ENCODE results near the gene PLXDC1.

PLXDC1 gene

DNA sequence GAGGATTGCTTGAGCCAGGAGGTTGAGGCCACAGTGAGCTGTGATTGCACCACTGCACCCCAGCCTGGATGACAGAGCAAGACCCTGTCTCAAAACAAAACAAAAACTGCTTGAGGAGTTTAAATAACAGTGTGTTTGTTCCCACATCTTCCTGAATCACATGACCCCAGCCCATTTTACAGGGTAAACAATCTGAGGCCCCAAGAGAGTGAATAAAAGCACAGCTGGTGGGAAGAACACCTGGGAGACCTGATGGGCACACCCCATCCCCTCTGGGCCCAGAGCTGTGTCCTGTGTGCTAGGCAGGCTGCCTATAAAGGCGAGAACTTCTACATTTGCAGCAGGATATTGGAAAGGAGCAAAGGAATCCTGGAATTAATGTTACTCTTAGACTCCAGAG is 69.6 kb downstream of the PLXDC1 start:
- H3K27me3 ChIP-seq (ENCODE audit: control insufficient read depth, insufficient read depth, low read length): no peaks in the 10 kb centered on the region
- no peak overlapping the region for H3K4me3 ChIP-seq (ENCODE audit: low read length)
- H3K36me3 ChIP-seq (ENCODE audit: control insufficient read depth, insufficient read depth, low read length): no peaks in the 10 kb centered on the region
- H3K9me3 ChIP-seq (ENCODE audit: control insufficient read depth, low read length): no peaks in the 10 kb centered on the region
- no peak overlapping the region for H3K9ac ChIP-seq (ENCODE audit: low read length)
- H3K4me1 ChIP-seq (ENCODE audit: control insufficient read depth, insufficient read depth, low read length): no peaks in the 10 kb centered on the region

DNA sequence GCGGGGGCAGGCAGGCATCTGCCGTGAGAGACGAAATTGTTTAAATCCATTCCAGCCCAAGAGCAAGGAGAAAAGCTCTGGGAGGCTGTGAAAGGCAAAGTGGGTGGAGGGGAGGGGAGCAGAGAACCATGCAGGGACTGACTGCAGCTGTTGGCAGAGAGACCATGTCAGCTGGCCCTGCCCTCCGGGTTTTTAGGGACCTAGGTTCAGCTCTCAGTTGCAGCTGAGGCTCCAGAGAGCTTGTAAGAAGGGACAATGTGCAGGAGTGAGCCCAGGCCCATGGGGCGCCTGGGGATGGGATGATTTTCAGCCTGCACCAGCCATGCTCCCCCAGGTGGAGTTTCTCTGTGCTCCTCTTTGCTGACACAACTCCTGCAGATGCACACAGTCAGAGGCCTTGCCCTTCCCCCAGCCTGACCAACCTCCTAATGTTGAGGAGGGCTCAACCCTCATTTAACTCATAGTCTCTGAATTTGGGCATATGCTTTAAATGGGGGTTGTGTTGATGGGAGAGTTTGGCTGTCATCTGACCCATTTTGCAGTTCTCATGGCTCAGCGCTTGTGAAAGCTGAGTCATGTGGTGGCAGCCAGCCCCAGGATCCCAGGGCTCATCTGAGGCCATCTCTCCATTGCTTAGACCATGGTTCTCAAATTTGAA is 70.9 kb downstream of the PLXDC1 start:
- Histone ChIP-seq H3K9ac (ENCODE audit: low read length) (no peak overlapping the region), H3K9me3 (ENCODE audit: control insufficient read depth, low read length) (no peaks in the 10 kb centered on the region), H3K27me3 (ENCODE audit: control insufficient read depth, insufficient read depth, low read length) (no peaks in the 10 kb centered on the region), H3K4me1 (ENCODE audit: control insufficient read depth, insufficient read depth, low read length) (no peaks in the 10 kb centered on the region), H3K36me3 (ENCODE audit: control insufficient read depth, insufficient read depth, low read length) (no peaks in the 10 kb centered on the region), H3K4me3 (ENCODE audit: low read length) (no peak overlapping the region)

DNA sequence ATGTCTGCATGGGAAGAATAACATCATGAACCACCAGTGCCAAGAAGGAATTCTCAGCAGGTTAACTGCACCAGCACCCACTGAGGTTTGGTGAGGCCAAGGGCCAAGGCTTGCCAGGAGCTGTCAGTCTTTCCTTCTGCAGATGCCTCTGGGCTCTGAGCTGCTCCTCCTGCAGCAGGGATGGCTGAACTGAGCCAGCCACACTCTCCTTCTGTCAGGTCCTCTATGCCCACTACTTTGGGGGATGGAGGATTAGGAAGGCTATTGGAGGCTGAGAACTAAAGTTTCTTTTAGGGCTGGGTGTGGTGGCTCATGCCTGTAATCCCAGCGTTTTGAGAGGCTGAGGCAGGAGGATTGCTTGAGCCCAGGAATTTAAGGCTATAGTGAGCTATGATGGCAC is 71.6 kb downstream of the PLXDC1 start:
- H3K4me1 ChIP-seq (ENCODE audit: control insufficient read depth, insufficient read depth, low read length): no peaks in the 10 kb centered on the region
- H3K9me3 ChIP-seq (ENCODE audit: control insufficient read depth, low read length): no peaks in the 10 kb centered on the region
- no peaks in the 10 kb centered on the region for H3K27me3 ChIP-seq (ENCODE audit: control insufficient read depth, insufficient read depth, low read length)
- H3K36me3 ChIP-seq (ENCODE audit: control insufficient read depth, insufficient read depth, low read length): no peaks in the 10 kb centered on the region
- no peak overlapping the region for H3K4me3 ChIP-seq (ENCODE audit: low read length)
- no peak overlapping the region for H3K9ac ChIP-seq (ENCODE audit: low read length)

DNA sequence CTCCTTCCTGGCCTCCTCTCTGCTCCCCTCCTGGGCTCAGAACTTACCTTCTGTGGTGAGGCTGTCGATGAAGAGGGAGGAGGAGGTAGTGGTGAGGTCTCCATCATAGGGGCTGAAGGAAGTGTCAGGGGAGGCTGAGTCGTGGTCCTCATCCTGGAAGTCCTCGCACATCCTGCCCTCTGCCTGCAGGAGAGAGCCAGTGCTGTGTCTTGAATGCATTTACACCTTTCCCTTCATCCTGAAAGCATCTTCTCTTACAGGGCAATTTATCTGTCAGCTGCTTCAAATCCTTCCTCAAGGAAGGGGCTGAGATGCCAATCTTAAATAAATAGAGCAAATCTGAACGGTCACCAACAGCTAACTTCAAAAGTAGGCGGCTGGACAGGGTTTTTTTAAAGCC is 73.6 kb downstream of the PLXDC1 start:
- Histone ChIP-seq H3K27me3 (ENCODE audit: control insufficient read depth, insufficient read depth, low read length) (no peaks in the 10 kb centered on the region), H3K9ac (ENCODE audit: low read length) (no peak overlapping the region), H3K4me3 (ENCODE audit: low read length) (no peak overlapping the region), H3K4me1 (ENCODE audit: control insufficient read depth, insufficient read depth, low read length) (no peaks in the 10 kb centered on the region), H3K9me3 (ENCODE audit: control insufficient read depth, low read length) (no peaks in the 10 kb centered on the region), H3K36me3 (ENCODE audit: control insufficient read depth, insufficient read depth, low read length) (no peaks in the 10 kb centered on the region)

DNA sequence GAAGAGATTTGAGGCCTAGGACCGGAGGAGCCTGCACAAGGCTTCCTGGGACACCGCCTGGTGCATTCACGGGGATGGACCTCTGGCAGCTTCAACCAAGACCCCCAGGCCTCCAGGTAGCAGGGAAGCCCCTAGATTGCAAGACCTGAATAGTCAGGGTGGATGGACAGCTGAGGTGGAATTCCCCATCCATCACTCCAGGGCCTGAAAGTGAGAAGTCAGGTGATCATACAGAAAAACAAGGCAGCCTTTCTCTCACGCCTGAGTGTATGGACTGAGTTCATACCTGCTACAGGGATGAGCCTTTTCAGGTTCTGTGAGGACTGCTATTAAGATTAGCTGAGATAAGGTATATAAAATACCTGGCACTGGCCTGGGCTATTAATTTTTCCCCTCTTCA is 74.2 kb downstream of the PLXDC1 start:
- H3K4me1 ChIP-seq (ENCODE audit: control insufficient read depth, insufficient read depth, low read length): no peaks in the 10 kb centered on the region
- no peak overlapping the region for H3K9ac ChIP-seq (ENCODE audit: low read length)
- H3K36me3 ChIP-seq (ENCODE audit: control insufficient read depth, insufficient read depth, low read length): no peaks in the 10 kb centered on the region
- no peaks in the 10 kb centered on the region for H3K27me3 ChIP-seq (ENCODE audit: control insufficient read depth, insufficient read depth, low read length)
- H3K9me3 ChIP-seq (ENCODE audit: control insufficient read depth, low read length): no peaks in the 10 kb centered on the region
- no peak overlapping the region for H3K4me3 ChIP-seq (ENCODE audit: low read length)

DNA sequence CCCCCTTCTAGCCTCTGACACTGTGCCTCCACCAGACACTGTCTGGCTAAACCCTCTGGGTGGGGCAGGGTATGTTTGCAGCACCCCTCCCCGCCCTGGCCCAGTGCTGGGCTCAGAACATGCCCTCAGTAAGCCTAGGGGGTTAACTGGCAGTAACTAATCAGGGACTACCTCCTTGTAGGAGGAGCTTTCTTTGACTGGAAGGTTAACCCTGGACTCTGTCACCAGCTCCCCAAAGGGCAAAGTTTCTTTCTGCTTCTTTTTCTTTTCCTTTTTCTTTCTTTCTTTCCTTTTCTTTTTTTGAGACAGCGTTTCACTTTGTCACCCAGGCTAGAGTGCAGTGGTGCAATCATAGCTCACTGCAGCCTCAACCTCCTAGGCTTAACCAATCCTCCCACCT is 76.8 kb downstream of the PLXDC1 start:
- Histone ChIP-seq H3K4me3 (ENCODE audit: low read length) (no peak overlapping the region), H3K9ac (ENCODE audit: low read length) (no peak overlapping the region), H3K36me3 (ENCODE audit: control insufficient read depth, insufficient read depth, low read length) (no peaks in the 10 kb centered on the region), H3K4me1 (ENCODE audit: control insufficient read depth, insufficient read depth, low read length) (no peaks in the 10 kb centered on the region), H3K9me3 (ENCODE audit: control insufficient read depth, low read length) (no peaks in the 10 kb centered on the region), H3K27me3 (ENCODE audit: control insufficient read depth, insufficient read depth, low read length) (no peaks in the 10 kb centered on the region)

DNA sequence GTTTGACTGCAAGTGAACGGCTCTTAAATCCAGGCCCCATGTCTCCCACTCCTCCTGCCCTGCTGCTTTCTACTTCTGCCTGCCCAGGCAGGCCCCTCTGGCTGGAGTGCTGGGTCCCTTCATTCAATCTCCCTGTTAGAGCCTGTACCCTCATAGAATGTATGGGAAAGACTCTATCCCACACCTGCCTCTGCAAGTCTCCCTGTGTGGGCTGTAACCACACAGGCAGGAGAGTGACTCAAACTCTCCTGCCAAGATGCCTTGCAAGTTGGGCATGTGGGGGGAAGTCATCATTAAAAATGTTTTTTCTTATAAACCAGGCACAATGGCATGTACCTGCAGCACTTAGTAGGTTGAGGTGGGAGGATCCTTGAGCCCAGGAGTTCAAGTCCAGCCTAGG is 77.5 kb downstream of the PLXDC1 start:
- Histone ChIP-seq H3K9me3 (ENCODE audit: control insufficient read depth, low read length) (no peaks in the 10 kb centered on the region), H3K36me3 (ENCODE audit: control insufficient read depth, insufficient read depth, low read length) (no peaks in the 10 kb centered on the region), H3K4me1 (ENCODE audit: control insufficient read depth, insufficient read depth, low read length) (no peaks in the 10 kb centered on the region), H3K9ac (ENCODE audit: low read length) (no peak overlapping the region), H3K27me3 (ENCODE audit: control insufficient read depth, insufficient read depth, low read length) (no peaks in the 10 kb centered on the region), H3K4me3 (ENCODE audit: low read length) (no peak overlapping the region)

DNA sequence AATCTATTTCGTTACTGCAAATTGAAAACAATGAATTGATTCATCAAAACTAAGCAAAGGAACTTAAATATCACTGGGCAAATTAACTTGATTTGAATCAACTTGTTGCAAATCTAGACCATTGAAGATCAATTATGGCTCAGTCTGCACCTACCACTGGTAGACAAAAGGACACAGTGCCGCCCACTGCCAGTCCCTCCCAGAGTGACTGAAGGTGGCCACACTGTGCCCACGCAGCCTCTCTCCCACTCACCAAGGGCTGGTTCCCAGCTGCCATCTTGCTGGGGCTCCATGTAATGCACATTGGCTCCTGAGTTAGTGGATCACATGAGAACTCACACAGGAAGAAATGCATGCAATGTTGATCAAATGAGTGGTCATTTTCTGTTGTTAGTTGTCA is 78.1 kb downstream of the PLXDC1 start:
- H3K9me3 ChIP-seq (ENCODE audit: control insufficient read depth, low read length): no peaks in the 10 kb centered on the region
- H3K27me3 ChIP-seq (ENCODE audit: control insufficient read depth, insufficient read depth, low read length): no peaks in the 10 kb centered on the region
- no peaks in the 10 kb centered on the region for H3K4me1 ChIP-seq (ENCODE audit: control insufficient read depth, insufficient read depth, low read length)
- no peaks in the 10 kb centered on the region for H3K36me3 ChIP-seq (ENCODE audit: control insufficient read depth, insufficient read depth, low read length)
- no peak overlapping the region for H3K4me3 ChIP-seq (ENCODE audit: low read length)
- H3K9ac ChIP-seq (ENCODE audit: low read length): no peak overlapping the region

DNA sequence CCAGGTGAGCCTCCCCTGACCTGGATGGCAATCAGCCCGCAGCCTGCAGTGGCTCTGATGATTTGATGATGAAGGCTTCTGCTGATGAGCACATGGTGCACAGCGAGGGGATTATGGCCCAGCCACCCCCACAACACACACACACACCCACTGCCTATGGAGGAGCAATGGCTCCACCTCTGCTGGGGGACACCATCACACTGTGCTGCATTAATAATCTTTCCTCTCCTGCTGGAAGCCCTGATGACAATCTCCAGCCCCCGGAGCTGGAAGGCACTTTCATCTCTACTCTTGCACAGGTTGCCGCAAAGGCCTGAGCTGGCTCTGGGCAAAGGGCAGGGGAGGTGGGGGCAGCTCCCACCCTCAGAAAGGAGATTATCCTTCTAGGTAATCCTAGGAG is 79.9 kb downstream of the PLXDC1 start:
- H3K9me3 ChIP-seq (ENCODE audit: control insufficient read depth, low read length): no peaks in the 10 kb centered on the region
- H3K4me1 ChIP-seq (ENCODE audit: control insufficient read depth, insufficient read depth, low read length): no peaks in the 10 kb centered on the region
- H3K4me3 ChIP-seq (ENCODE audit: low read length): no peak overlapping the region
- no peaks in the 10 kb centered on the region for H3K36me3 ChIP-seq (ENCODE audit: control insufficient read depth, insufficient read depth, low read length)
- no peak overlapping the region for H3K9ac ChIP-seq (ENCODE audit: low read length)
- no peaks in the 10 kb centered on the region for H3K27me3 ChIP-seq (ENCODE audit: control insufficient read depth, insufficient read depth, low read length)

DNA sequence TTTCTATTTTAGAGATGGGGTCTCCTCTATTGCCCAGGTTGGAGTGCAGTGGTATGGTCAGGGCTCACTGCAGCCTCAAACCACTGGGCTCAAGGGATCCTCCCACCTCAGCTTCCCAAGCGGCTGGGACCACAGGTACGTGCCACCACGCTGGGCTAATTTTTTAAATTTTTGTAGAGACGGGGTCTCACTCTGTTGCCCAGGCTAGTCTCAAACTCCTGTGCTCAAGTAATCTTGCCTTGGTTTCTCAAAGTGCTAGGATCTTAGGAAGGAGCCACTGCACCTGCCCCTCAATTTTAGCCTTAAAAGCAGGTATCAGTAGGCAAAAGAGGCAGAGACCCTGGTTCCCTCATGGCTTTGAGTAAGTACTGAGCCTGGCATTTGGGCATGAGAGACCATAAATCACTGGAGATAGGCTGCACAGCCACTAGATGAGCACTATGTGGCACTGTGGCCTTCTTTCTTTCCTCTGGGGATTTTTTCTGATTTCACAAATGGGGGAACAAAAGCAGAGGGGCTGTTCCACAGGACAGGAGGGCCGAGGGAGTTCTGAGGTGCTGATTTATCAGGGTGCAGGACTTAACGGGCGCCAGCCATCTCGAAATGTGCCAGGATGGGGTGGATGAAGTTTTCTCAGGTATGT is 82.2 kb downstream of the PLXDC1 start:
- no peaks in the 10 kb centered on the region for H3K27me3 ChIP-seq (ENCODE audit: control insufficient read depth, insufficient read depth, low read length)
- H3K4me3 ChIP-seq (ENCODE audit: low read length): no peak overlapping the region
- H3K9me3 ChIP-seq (ENCODE audit: control insufficient read depth, low read length): no peaks in the 10 kb centered on the region
- no peaks in the 10 kb centered on the region for H3K36me3 ChIP-seq (ENCODE audit: control insufficient read depth, insufficient read depth, low read length)
- no peaks in the 10 kb centered on the region for H3K4me1 ChIP-seq (ENCODE audit: control insufficient read depth, insufficient read depth, low read length)
- H3K9ac ChIP-seq (ENCODE audit: low read length): no peak overlapping the region

DNA sequence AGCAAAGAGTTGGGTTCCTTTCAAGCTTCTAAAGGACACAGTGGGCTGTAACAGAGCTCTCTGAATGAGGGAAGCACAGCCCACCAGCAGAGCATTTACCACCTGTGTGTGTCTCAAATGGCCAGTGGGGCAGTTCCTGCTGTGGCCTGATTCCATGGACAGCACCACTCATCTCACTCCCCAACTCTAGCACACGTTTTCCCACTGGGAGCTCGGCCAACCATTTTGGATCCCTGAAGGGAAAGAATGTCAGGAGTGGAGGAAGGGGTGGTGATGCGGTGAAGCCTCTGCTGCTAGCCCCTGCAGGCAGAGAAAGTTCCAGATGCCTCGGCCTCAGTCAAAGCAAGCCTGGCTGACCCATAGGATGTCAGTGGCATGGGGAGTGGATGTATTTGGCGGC is 86.6 kb downstream of the PLXDC1 start:
- H3K4me1 ChIP-seq (ENCODE audit: control insufficient read depth, insufficient read depth, low read length): no peaks in the 10 kb centered on the region

DNA sequence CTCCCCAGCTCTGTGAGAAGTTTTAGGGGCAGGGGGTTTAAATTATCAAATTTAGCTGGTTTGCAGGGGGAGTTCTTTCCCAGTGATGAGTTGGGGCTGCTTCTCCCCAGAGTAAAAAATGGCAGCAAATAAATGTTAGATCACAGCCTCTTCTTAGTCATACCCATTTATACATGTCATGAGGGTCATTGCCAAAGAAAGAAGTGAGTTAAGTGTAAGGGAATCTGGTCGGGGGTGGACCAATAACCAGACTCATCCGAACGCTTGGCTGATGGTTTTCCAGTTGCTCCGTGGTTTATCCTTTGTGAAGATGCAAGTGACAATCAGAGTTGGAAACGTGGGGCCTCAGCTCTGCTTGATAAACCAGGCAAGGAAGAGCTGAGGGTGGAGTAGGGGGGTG is 87.1 kb downstream of the PLXDC1 start:
- Histone ChIP-seq H3K4me3 (ENCODE audit: low read length) (no peak overlapping the region), H3K9ac (ENCODE audit: low read length) (no peak overlapping the region), H3K4me1 (ENCODE audit: control insufficient read depth, insufficient read depth, low read length) (no peaks in the 10 kb centered on the region), H3K27me3 (ENCODE audit: control insufficient read depth, insufficient read depth, low read length) (no peaks in the 10 kb centered on the region), H3K36me3 (ENCODE audit: control insufficient read depth, insufficient read depth, low read length) (no peaks in the 10 kb centered on the region), H3K9me3 (ENCODE audit: control insufficient read depth, low read length) (no peaks in the 10 kb centered on the region)

More for the DNA sequence above, 86.6 kb downstream of the PLXDC1 start:
- no peaks in the 10 kb centered on the region for H3K9me3 ChIP-seq (ENCODE audit: control insufficient read depth, low read length)
- no peak overlapping the region for H3K9ac ChIP-seq (ENCODE audit: low read length)
- H3K36me3 ChIP-seq (ENCODE audit: control insufficient read depth, insufficient read depth, low read length): no peaks in the 10 kb centered on the region
- H3K27me3 ChIP-seq (ENCODE audit: control insufficient read depth, insufficient read depth, low read length): no peaks in the 10 kb centered on the region
- H3K4me3 ChIP-seq (ENCODE audit: low read length): no peak overlapping the region

DNA sequence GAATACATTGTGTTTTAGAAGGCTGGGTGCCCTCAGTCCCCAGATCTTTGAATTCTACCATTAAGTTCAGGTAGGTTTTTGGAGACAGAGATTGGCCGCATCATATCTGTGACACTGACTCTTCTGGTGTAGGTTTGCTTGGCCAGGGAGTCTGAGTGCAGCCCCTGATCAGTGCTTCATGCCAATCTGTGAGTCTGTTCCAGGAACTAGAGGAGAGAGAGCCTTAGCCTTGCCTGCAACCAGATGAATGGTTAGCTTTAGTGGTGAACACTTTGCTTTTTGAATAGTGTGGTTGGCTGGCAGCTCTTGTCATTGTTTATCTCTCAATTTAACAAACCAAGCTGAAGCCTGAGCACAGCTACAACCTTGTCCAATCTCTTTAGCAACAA is 87.8 kb downstream of the PLXDC1 start:
- Histone ChIP-seq H3K4me1 (ENCODE audit: control insufficient read depth, insufficient read depth, low read length) (no peaks in the 10 kb centered on the region), H3K4me3 (ENCODE audit: low read length) (no peak overlapping the region), H3K9me3 (ENCODE audit: control insufficient read depth, low read length) (no peaks in the 10 kb centered on the region), H3K27me3 (ENCODE audit: control insufficient read depth, insufficient read depth, low read length) (no peaks in the 10 kb centered on the region), H3K36me3 (ENCODE audit: control insufficient read depth, insufficient read depth, low read length) (no peaks in the 10 kb centered on the region), H3K9ac (ENCODE audit: low read length) (no peak overlapping the region)
